ENCODE results near the gene GRWD1.
A peak's percentile ranks its signal among the peaks of the same experiment; 100 is the strongest.
"Not testable (repeated sequence)": the region's sequence is repeated elsewhere in the genome, so short reads cannot be mapped to it uniquely, and the experiment has no call there.

GRWD1 gene

DNA sequence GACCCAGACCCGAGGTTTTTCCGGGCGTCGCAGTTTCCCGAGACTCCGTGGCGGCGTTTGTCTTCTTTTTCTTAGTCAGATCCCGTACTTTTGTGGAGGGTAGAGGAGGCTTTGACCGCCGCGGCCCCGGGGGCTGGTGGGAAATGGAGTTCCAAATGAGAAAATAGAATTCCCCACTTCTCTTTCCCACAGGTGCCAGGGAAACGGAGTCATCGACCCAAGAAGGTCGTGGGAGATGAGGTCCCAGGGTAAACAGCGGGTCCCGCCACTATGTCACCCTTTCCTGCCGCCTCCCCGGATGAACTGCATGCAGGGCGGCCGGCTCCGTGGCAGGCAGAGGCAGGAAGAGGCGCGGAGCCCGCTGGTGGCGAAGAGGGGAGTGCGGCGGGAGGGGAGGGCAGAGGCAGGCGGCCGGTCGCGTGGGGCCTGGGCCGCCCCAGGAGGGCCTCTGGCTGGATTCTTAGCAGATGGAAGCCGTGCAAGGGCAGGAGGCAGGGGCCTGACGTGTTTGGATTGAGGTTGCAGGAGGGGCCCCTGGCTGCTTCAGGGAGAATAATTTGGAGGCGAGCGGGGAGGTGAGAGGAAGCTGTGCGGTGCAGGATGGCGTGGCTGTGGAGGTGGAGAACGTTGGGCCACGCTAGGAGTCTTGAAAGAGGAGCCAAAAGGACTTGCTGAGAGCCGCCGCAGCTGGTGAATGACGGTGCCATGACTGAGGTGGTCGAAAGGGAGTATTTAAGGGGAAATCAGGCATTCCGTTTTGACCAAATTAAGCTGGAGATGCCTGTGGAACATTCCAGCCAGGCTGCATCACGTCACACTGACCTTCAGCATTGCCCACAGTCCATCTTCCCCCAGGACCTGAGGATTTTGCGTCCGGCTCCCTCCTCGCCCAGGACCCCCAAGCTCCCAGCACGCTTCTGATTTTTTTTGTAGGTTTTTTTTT, 35.0 kb downstream of the GRWD1 start:
- no peak for DNase-seq

DNA sequence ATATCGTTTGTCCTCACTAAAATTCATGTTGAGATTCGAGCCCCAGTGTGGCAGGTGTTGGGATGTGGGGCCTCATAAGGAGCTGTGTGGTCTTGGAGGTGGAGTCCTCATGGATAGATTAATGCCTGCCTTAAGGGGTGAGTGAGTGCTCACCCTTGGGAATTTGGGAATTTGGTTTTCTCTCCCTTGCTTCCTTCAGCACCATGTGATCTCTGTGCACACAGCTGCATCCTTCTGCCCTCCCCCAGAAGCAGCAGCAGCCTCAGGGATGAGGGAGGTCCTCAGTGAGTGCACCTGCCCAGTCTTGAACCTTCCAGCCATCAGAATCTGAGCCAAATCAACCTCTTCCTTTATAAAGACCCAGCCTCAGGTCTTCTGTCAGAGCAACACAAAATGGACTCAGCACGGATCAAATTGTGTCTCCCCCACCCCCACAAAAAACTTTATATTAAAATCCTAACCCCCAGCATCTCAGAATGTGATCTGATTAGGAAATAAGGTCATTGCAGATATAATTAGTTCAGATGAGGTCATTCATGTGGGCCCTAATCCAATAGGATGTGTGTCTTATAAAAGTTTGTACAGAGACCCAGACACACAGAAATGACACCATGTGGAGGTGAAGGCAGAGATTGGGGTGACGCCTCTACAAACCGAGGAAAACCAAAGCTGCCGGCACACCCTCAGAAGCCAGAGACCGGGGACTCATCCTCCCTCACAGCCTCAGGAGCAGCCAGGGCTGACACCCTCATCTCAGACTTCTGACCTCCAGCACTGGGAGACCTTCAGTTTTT, 36.3 kb downstream of the GRWD1 start:
- no peak for DNase-seq

GRCh38 chr19:48483301-48483700, 37.5 kb downstream of the GRWD1 start:
- DNase-seq, result no peak

GRCh38 chr19:48484247-48484893, 38.6 kb downstream of the GRWD1 start:
- no peak for DNase-seq

DNA sequence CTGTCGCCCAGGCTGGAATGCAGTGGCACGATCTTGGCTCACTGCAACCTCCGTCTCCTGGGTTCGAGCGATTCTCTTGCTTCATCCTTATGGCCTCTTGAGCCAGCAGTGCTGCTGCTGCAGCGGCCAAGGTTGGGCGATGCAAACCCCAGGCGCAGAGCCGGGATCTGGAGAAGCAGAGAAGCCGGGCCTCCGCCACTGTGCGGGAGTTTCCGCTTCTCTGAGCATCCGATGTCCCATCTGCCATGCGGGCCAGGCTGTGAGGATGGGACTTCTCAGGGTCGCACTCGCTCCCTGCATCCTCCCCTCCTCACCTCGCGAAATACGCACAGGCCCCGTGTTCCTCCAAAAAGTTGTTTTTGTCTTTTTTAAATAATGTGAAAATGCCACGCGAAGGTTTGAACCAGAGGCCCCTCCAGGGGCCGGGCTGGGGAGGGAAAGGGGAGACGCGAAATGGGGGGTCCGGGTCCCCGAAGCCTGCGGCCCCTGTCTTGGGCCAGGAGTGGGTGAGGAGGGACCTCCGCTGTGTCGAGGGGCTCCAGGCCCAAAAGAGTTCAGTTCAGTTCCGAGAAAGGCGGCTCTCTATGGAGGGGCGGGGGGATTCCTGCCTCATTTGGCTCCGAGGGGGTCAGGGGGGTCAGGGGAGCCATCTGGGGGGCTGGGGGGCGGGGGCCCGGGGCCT, 39.3 kb downstream of the GRWD1 start:
- no peak for DNase-seq

DNA sequence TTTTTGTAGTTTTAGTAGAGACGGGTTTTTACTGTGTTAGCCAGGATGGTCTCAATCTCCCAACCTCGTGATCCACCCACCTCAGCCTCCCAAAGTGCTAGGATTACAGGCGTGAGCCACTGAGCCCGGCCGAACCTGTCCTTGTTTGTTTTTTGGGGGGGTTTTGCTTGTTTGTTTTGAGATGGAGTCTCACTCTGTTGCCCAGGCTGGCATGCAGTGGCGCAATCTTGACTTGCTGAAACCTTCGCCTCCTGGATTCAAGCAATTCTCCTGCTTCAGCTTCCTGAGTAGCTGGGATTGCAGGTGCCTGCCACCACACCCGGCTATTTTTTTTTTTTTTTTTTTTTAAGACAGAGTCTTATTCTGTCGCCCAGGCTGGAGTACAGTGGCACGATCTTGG, 40.9 kb downstream of the GRWD1 start:
- not testable (repeated sequence) for DNase-seq

- no peak for DNase-seq
These were observed 41.8 kb downstream of the GRWD1 start for GRCh38 chr19:48487544-48487943.

- no peak for DNase-seq
These were observed 42.2 kb downstream of the GRWD1 start for GRCh38 chr19:48487948-48488347.

GRCh38 chr19:48488478-48488877, 42.7 kb downstream of the GRWD1 start:
- DNase-seq, result not testable (repeated sequence)

DNA sequence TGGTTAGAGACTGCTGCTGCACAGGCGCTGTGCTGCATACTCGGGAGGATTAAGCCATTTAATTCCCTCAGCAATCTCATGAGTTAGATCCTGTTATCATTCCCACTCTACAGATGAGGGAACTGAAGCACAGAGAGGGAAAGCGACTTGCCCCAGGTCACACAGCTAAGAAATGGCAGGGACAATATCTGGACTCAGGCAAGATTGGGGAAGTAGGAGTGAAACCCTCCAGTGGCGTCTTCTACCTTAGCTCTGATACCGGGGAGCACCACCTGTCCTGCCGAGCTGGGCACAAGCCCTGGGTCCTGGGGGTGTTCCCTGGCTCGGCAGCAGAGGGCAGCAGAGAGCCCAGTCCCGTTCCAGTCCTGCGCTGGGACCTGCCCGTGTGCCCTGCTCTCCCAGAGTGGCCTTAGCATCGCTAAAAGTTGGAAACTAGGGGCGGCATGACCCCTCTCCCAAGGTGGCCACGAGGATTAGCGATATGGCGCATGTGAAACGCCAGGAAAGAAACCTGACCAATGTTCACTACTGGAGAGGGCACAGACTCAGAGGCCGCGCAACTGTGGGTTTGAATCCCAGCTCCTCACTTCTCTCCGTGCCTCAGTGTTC, 43.9 kb downstream of the GRWD1 start:
- DNase-seq, result peak; percentile 36

GRCh38 chr19:48490981-48491792, 45.4 kb downstream of the GRWD1 start:
- DNase-seq, result no peak

DNA sequence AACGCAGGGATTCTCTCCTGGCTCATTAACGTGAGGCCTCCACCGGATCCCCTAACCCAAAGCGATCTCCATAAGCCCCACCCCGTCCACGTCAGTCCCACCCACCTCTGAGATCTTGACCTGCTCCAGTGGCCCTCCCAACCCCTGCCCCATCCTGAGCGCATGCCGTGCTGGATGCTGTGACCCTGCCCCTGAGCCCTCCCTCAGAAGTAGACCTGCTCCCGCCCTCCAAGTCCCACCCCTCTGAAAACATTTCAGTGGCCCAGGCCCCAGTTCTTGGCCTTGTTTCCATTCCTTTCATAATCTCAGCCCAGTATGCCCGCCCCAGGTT, 46.0 kb downstream of the GRWD1 start:
- no peak for DNase-seq

DNA sequence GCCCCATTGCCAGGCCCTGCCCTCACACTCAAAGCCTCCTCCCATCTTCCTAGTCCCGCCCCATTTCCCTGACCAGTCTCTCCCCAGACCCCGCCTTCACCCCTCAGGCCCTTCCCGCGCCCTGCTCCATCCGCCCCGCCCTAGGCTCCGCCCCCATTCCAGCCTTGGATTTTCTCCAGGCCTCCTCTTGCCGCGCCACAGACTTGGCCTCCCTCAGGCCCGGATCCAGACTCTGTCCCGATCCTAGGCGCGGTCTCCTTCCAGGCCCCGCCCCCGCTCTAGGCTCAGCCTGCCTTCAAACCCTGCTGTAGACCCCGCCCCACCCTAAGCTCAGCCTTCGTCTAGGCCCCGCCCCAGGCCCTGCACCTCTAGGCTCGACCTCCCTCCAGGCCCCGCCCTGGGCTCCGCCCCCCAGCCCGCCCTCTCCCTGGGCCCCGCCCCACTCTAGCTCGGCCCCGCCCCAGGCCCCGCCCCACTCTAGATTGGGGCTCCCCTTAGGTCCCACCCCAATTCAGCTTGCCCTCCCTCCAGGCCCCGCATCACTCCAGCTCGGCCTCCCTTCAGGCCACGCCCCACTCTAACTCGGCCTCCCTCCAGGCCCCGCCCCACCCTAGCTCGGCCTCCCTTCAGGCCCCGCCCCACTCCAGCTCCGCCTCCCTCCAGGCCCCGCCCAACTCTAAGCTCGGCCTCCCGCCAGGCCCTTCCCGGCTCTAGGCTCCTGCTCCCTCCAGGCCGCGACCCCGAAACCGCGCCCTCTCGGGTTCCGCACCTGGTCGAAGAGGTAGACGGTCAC, 47.3 kb downstream of the GRWD1 start:
- DNase-seq, result peak; percentile 59

DNA sequence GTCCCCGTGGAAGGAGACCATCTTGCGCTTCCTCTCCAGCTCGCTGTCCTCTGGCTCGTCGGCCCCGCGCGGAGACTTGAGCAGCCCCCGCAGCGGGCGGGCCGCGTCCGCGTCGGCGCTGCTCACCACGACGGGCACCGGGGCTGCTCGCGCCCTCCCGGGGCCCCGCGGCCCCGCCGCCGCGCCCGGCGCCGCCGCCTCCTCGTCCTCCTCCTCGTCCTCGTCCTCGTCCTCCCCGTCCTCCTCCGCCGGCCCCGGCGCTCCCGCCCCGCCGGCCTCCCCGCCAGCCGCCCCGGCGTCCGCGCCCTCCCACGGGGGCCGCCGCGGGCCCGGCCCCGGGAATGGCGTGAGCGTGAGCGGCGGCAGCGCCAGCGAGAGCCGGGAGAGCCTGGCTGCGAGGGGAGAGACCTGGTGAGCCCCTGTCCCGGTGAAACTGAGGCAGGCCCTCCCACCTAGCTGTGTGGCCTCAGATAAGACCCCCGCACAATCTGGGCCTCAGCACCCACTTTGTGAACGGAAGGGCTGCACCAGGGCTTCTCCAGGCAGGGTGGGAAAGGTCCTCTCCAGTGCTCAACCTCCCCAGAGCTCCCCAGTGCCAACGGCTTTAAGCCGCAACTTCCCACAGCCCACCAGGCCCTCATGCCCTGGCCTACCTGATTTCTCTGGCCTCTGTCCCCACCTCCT, 48.1 kb downstream of the GRWD1 start:
- no peak for DNase-seq

- no peak for DNase-seq
These were observed 49.6 kb downstream of the GRWD1 start for GRCh38 chr19:48495396-48495795.

- DNase-seq, result no peak
These were observed 51.4 kb downstream of the GRWD1 start for GRCh38 chr19:48496959-48497727.

- DNase-seq, result no peak
These were observed 52.2 kb downstream of the GRWD1 start for GRCh38 chr19:48497728-48498594.

GRCh38 chr19:48498595-48499311, 53.0 kb downstream of the GRWD1 start:
- DNase-seq, result no peak
